ENCODE measurements around the gene CEMP1.
"Not testable (repeated sequence)": the region's sequence is repeated elsewhere in the genome, so short reads cannot be mapped to it uniquely, and the experiment has no call there.

The CEMP1 gene

GRCh38 chr16:2531371-2531695, at the start of gene CEMP1:
CEMP1 (minus strand) TSS chr16:2531408; CDS start chr16:2531073, 335 bp downstream.
- no peak for DNase-seq

- DNase-seq, result not testable (repeated sequence)
These were observed 49.6 kb upstream of the CEMP1 start for GRCh38 chr16:2580818-2581217.

GRCh38 chr16:2580143-2580542, 48.9 kb upstream of the CEMP1 start:
- DNase-seq, result not testable (repeated sequence)

GRCh38 chr16:2578905-2579304, 47.7 kb upstream of the CEMP1 start:
- not testable (repeated sequence) for DNase-seq

- DNase-seq, result not testable (repeated sequence)
These were observed 45.8 kb upstream of the CEMP1 start for GRCh38 chr16:2577044-2577443.

GRCh38 chr16:2575839-2576238, 44.6 kb upstream of the CEMP1 start:
- not testable (repeated sequence) for DNase-seq

- not testable (repeated sequence) for DNase-seq
These were observed 41.5 kb upstream of the CEMP1 start for GRCh38 chr16:2572704-2573103.

GRCh38 chr16:2568573-2568972, 37.4 kb upstream of the CEMP1 start:
- DNase-seq, result not testable (repeated sequence)

- not testable (repeated sequence) for DNase-seq
These were observed 36.3 kb upstream of the CEMP1 start for GRCh38 chr16:2567506-2567905.

GRCh38 chr16:2560798-2561133, 29.6 kb upstream of the CEMP1 start:
- not testable (repeated sequence) for DNase-seq

GRCh38 chr16:2560131-2560797, 29.1 kb upstream of the CEMP1 start:
- DNase-seq, result not testable (repeated sequence)

GRCh38 chr16:2557150-2557549, 25.9 kb upstream of the CEMP1 start:
- DNase-seq, result not testable (repeated sequence)

- DNase-seq, result not testable (repeated sequence)
These were observed 23.7 kb upstream of the CEMP1 start for GRCh38 chr16:2554709-2555425.

- DNase-seq, result not testable (repeated sequence)
These were observed 20.2 kb upstream of the CEMP1 start for GRCh38 chr16:2551420-2551889.

- not testable (repeated sequence) for DNase-seq
These were observed 19.2 kb upstream of the CEMP1 start for GRCh38 chr16:2550283-2550878.

GRCh38 chr16:2543771-2544170, 12.6 kb upstream of the CEMP1 start:
- DNase-seq, result not testable (repeated sequence)

GRCh38 chr16:2541409-2541808, 10.2 kb upstream of the CEMP1 start:
- not testable (repeated sequence) for DNase-seq

GRCh38 chr16:2540912-2541311, 9.7 kb upstream of the CEMP1 start:
- not testable (repeated sequence) for DNase-seq

GRCh38 chr16:2539845-2540458, 8.7 kb upstream of the CEMP1 start:
- DNase-seq, result not testable (repeated sequence)

- not testable (repeated sequence) for DNase-seq
These were observed 8.1 kb upstream of the CEMP1 start for GRCh38 chr16:2539192-2539844.

GRCh38 chr16:2537451-2538379, 6.5 kb upstream of the CEMP1 start, which contains the start of gene PDPK1:
PDPK1 (plus strand) TSS chr16:2538021; CDS start chr16:2538113, 92 bp downstream.
- DNase-seq, result peak; percentile 74

GRCh38 chr16:2535625-2536013, 4.4 kb upstream of the CEMP1 start:
- DNase-seq, result no peak
